B cell (primary cell): ENCODE results near the gene GPRC5B. TPM values are rescaled to one million over a fixed set of nuclear protein-coding genes. Genes with fewer than 3 reads are reported as not detected.

Experiments used
- ATAC-seq: fragments of 200-7000 bp; cut with Tn5 transposase; one replicate; pipeline ENCODE4 v1.10.0; 2021; ENCODE audit warnings: low read depth, mild to moderate bottlenecking, moderate number of reproducible peaks, moderate library complexity
- CTCF ChIA-PET: fragments of 350-600 bp; sonication (Branson Sonifier 250); formaldehyde crosslinking; loops from one replicate; lab custom pipeline; 2021; ENCODE audit warnings: antibody characterized with exemption, inconsistent platforms; lab: Charles Lee
- POLR2A ChIA-PET: fragments of 350-600 bp; sonication (Branson Sonifier 250); formaldehyde crosslinking; loops from one replicate; lab custom pipeline; 2021; ENCODE audit warnings: antibody characterized with exemption; lab: Charles Lee
- DNase-seq: peaks from one replicate; pipeline ENCODE4 v3.0.0; 2013
- H2AFZ ChIP-seq: 2 replicates; pipeline ENCODE4 v1.6.1; 2012; ENCODE audit warnings: mild to moderate bottlenecking, low read depth, low read length; ENCODE audit not compliant: insufficient read depth, poor library complexity, severe bottlenecking
- H3K27ac ChIP-seq, 2 donors: 1 replicate in 1 of 2; 2 replicates in 1 of 2; pipeline ENCODE4 v1.5.1; 2012 to 2013; ENCODE audit warnings: low read length in 2 of 2, mild to moderate bottlenecking in 2 of 2, moderate library complexity in 1 of 2
- H3K27me3 ChIP-seq, 4 experiments: fragments of 200-600 bp in 1 of 4; sonication (generic) in 1 of 4; replicated peaks in 1 of 4; 1 replicate in 2 of 4; 2 replicates in 2 of 4; pipeline versions ENCODE4 v1.6.1 to v1.7.0; 2013 to 2016; ENCODE audit warnings: low read length in 3 of 4, mild to moderate bottlenecking in 2 of 4, mixed read lengths in 1 of 4, moderate library complexity in 1 of 4; ENCODE audit not compliant: insufficient read depth in 4 of 4, control insufficient read depth in 3 of 4; ENCODE audit errors: control extremely low read depth in 1 of 4
- H3K36me3 ChIP-seq, 2 experiments: replicated peaks in 1 of 2; 1 replicate in 1 of 2; 2 replicates in 1 of 2; pipeline versions ENCODE4 v1.6.1 to v1.7.1; 2013; ENCODE audit warnings: low read length in 1 of 2; ENCODE audit not compliant: insufficient read depth in 2 of 2, control insufficient read depth in 1 of 2; ENCODE audit errors: control extremely low read depth in 1 of 2, extremely low read depth in 1 of 2
- H3K4me1 ChIP-seq, 2 donors: fragments of 200-600 bp in 1 of 2; sonication (generic) in 1 of 2; 1 replicate in 1 of 2; 2 replicates in 1 of 2; pipeline versions ENCODE4 v1.5.1 to v1.6.1; 2013 to 2017; ENCODE audit warnings: low read length in 2 of 2; ENCODE audit not compliant: control insufficient read depth in 2 of 2, insufficient read depth in 2 of 2
- H3K4me2 ChIP-seq: replicated peaks from 2 replicates; pipeline ENCODE3; 2012; ENCODE audit warnings: mild to moderate bottlenecking, low read depth, low read length; ENCODE audit not compliant: poor library complexity, severe bottlenecking
- H3K4me3 ChIP-seq, 5 experiments: fragments of 200-600 bp in 1 of 5; sonication (generic) in 1 of 5; 1 replicate in 3 of 5; 2 replicates in 2 of 5; pipeline versions ENCODE4 v1.5.1 to v1.7.0; 2011 to 2016; ENCODE audit warnings: low read length in 4 of 5, mild to moderate bottlenecking in 4 of 5, low read depth in 2 of 5, control low read depth in 1 of 5, moderate library complexity in 1 of 5; ENCODE audit not compliant: insufficient read depth in 1 of 5; ENCODE audit errors: control extremely low read depth in 1 of 5, extremely low read depth in 1 of 5
- H3K79me2 ChIP-seq: fragments of 200-600 bp; sonication (generic); one replicate; pipeline ENCODE4 v1.6.0; 2016; ENCODE audit warnings: low read length; ENCODE audit not compliant: control insufficient read depth, insufficient read depth
- H3K9ac ChIP-seq: fragments of 200-600 bp; sonication (generic); 2 replicates; pipeline ENCODE4 v1.6.1; 2017; ENCODE audit warnings: mild to moderate bottlenecking, low read length, moderate library complexity
- H3K9me3 ChIP-seq, 3 donors: one replicate each; pipeline versions ENCODE4 v1.6.1 to v1.7.1; 2013; ENCODE audit warnings: low read length in 2 of 3; ENCODE audit not compliant: control insufficient read depth in 2 of 3, insufficient read depth in 1 of 3; ENCODE audit errors: control extremely low read depth in 1 of 3
- H4K20me1 ChIP-seq: 2 replicates; pipeline ENCODE4 v1.6.0; 2012; ENCODE audit warnings: mild to moderate bottlenecking, low read length; ENCODE audit not compliant: insufficient read depth, control insufficient read depth, poor library complexity, severe bottlenecking
- H3K27ac Mint-ChIP-seq: one replicate; pipeline ENCODE4 v1.8.0; 2021; ENCODE audit warnings: mixed read lengths
- H3K27me3 Mint-ChIP-seq: one replicate; pipeline ENCODE4 v1.8.0; 2021; ENCODE audit warnings: mixed read lengths
- H3K4me1 Mint-ChIP-seq: one replicate; pipeline ENCODE4 v1.8.0; 2021; ENCODE audit warnings: mixed read lengths
- H3K4me3 Mint-ChIP-seq: one replicate; pipeline ENCODE4 v1.8.0; 2021; ENCODE audit warnings: mixed read lengths
- H3K9me3 Mint-ChIP-seq: one replicate; pipeline ENCODE4 v1.8.0; 2022; ENCODE audit warnings: mixed read lengths; ENCODE audit not compliant: insufficient read depth
- EZH2 ChIP-seq: IDR thresholded peaks from 2 replicates; pipeline ENCODE4 v1.6.1; 2012; ENCODE audit warnings: borderline replicate concordance, low read depth, mild to moderate bottlenecking, moderate library complexity, low read length; ENCODE audit not compliant: insufficient read depth, poor library complexity, severe bottlenecking
- WGBS: methylation state at CpG from one replicate; pipeline ENCODE4 v1.1.5; 2013; ENCODE audit warnings: missing lambda C conversion rate; ENCODE audit not compliant: insufficient coverage; 5-methylcytosine and 5-hydroxymethylcytosine counted together
- intact Hi-C: fragments of 100-400 bp; cut with micrococcal nuclease; formaldehyde crosslinking; loops from one replicate; pipeline ENCODE4 v1.10.0; 2022
- polyA plus RNA-seq: library from polyadenylated mRNA; depleted of rRNA; stranded (reverse); fragments of >200 nt; gene quantifications from 2 replicates; pipeline ENCODE4 v1.2.3, GENCODE V29; 2012
- total RNA-seq, 2 donors: library from RNA; stranded (reverse); fragments of 120-200 nt in 1 of 2; gene quantifications; 1 replicate in 1 of 2; 2 replicates in 1 of 2; pipeline versions ENCODE4 v1.2.3 to v1.2.4, GENCODE V29; 2013 to 2022
- TF ChIP-seq, protein P1 (sequence below): fragments of 200-600 bp; IDR thresholded peaks from one replicate; pipeline ENCODE4 v1.8.0; 2022; ENCODE audit warnings: antibody characterized with exemption, mild to moderate bottlenecking

GPRC5B gene
- total and polyA plus RNA-seq, 2 donors (not counting 1 experiment from before 2014, with no cell fraction given), result not detected

DNA sequence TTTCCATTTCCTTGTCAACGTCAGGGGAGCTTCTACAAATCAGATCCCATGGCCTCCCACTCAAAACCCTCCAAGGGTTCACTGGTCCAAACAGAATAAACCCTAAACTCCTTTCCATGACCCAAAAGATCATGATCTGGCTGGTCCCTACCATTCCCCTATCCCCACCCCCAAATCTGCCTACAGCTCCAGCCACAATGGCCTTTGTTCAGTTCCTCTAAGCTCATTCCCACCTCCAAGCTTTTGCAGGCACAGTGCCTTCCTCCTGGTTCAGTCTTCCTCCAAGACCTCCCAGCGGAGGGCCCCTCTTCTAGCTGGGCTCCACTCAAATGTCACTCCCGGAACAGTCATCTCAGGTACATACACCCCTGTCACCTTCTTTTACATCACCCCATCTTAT is 2.0 kb downstream of the GPRC5B start:
- H3K79me2 ChIP-seq, result no peaks in the 10 kb centered on the region
- intact Hi-C loops, result no loop called here
- Mint-ChIP-seq H3K27me3 (peaks cover 45% of the 10 kb centered on the region), H3K9me3 (no peaks in the 10 kb centered on the region), H3K4me3 (peak overlapping the region; percentile 12), H3K4me1 (peaks cover 32% of the 10 kb centered on the region), H3K27ac (no peak overlapping the region)
- ChIA-PET POLR2A (no interaction called here), CTCF (interaction anchor here (1.6 kb wide), 1 partner anchor 324 kb away, joined by 4 read pairs; no protein-coding TSS in a partner anchor)
- H3K4me3 ChIP-seq, result no peak overlapping the region
- DNase-seq, result no peak
- TF ChIP-seq, protein P1, sequence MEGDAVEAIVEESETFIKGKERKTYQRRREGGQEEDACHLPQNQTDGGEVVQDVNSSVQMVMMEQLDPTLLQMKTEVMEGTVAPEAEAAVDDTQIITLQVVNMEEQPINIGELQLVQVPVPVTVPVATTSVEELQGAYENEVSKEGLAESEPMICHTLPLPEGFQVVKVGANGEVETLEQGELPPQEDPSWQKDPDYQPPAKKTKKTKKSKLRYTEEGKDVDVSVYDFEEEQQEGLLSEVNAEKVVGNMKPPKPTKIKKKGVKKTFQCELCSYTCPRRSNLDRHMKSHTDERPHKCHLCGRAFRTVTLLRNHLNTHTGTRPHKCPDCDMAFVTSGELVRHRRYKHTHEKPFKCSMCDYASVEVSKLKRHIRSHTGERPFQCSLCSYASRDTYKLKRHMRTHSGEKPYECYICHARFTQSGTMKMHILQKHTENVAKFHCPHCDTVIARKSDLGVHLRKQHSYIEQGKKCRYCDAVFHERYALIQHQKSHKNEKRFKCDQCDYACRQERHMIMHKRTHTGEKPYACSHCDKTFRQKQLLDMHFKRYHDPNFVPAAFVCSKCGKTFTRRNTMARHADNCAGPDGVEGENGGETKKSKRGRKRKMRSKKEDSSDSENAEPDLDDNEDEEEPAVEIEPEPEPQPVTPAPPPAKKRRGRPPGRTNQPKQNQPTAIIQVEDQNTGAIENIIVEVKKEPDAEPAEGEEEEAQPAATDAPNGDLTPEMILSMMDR, result no peak
- peaks cover 0 to 50% (median 22%) of the 10 kb centered on the region in 4 experiments for H3K27me3 ChIP-seq
- H4K20me1 ChIP-seq, result no peaks in the 10 kb centered on the region
- WGBS, result 57% methylated on average over 1 of the region's 3 CpGs
- H3K9ac ChIP-seq, result no peak overlapping the region
- no peaks in the 10 kb centered on the region for H3K36me3 ChIP-seq
- peaks cover 33 to 34% of the 10 kb centered on the region in 2 donors for H3K4me1 ChIP-seq
- peaks cover 0 to 7% (median 0%) of the 10 kb centered on the region in 3 donors for H3K9me3 ChIP-seq
- H3K27ac ChIP-seq, result no peak overlapping the region
- no peak for ATAC-seq
- H3K4me2 ChIP-seq, result no peak overlapping the region
- H2AFZ ChIP-seq, result no peak overlapping the region

DNA sequence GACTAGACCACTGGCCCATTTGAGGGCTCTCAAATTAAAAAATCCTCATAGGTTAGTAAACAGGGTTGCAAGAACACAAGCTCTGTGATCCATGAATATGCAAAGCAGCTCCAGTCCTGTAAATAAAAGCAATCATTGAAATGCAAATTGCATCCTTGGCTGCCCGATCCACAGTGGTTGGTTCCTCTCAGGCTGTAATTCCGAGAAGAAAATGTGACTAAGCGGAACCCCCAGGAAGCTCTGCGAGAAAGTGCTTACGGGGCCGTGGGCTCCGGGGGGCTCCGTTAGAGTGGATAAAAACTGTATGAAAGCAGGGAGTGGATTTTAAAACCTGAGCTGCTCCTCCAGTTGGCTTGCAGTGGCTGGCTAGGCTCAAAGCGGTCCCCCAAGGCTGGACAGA is 2.5 kb downstream of the GPRC5B start:
- WGBS, result 45% methylated on average over 9 of the region's 9 CpGs
- Histone ChIP-seq H3K27me3 (peaks cover 0 to 50% (median 22%) of the 10 kb centered on the region in 4 experiments), H2AFZ (no peak overlapping the region), H3K36me3 (no peaks in the 10 kb centered on the region), H3K9ac (no peak overlapping the region), H3K27ac (no peak overlapping the region), H3K79me2 (no peaks in the 10 kb centered on the region), H3K9me3 (peaks cover 0 to 7% (median 0%) of the 10 kb centered on the region in 3 donors), H4K20me1 (no peaks in the 10 kb centered on the region), H3K4me3 (no peak overlapping the region), H3K4me1 (peaks cover 33 to 34% of the 10 kb centered on the region in 2 donors), H3K4me2 (no peak overlapping the region)
- ChIA-PET CTCF (interaction anchor here (1.6 kb wide), 1 partner anchor 324 kb away, joined by 4 read pairs; no protein-coding TSS in a partner anchor), POLR2A (no interaction called here)
- no peaks in the 10 kb centered on the region for H3K9me3 Mint-ChIP-seq
- no peak overlapping the region for H3K4me3 Mint-ChIP-seq
- no peak for DNase-seq
- H3K27ac Mint-ChIP-seq, result no peak overlapping the region
- TF ChIP-seq, protein P1, result no peak
- TF ChIP-seq EZH2, result no peak
- intact Hi-C loops, result no loop called here
- H3K27me3 Mint-ChIP-seq, result peaks cover 50% of the 10 kb centered on the region
- peaks cover 32% of the 10 kb centered on the region for H3K4me1 Mint-ChIP-seq
- no peak for ATAC-seq
